AG20443 (cell line): Measurements from ENCODE around the gene RNF152.

Source experiments
- DNase-seq: peaks from one replicate; pipeline ENCODE4 v3.0.0; 2012; ENCODE audit warnings: low spot score, mixed read lengths

The RNF152 gene

GRCh38 chr18:61854578-61855448, 38.0 kb downstream of the RNF152 start:
- DNase-seq, result no peak

DNA sequence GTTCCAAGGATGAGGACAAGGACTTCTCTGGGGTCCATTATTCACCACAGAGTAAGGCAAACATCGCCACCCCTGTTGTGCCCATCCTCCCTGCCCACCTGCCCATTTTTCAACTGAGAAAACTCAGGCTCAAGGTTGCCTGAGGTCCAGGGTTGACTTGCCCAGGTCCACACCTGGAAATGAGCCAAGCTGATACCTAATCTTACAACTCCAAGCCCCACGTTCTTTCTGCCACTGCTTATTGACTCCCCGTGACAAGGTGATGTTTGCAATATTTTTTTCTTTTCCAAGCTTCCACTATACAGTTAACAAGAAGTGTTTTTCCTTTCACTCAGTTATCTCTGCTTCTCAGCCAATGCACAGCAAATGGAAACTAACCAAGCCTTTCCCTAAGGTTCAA, 39.0 kb downstream of the RNF152 start:
- no peak for DNase-seq

DNA sequence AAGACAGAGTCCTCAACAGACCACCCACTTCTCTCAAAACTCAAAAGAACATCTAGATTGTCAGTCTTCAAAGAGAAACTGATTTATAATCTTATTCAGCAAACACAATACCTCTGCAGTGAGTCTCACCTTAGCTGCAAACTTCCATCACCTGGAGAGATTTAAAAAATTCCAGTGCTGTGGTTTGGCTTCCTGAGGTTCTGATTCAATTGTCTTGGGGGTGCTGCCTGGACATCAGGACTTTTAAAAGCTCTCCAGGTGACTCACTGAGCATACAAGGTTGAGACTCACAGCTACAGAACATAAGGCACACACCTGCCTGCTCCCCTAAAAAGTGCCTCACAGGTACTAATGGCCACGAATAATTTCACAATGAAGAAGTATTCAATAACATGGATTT, 40.3 kb downstream of the RNF152 start:
- DNase-seq, result no peak

GRCh38 chr18:61851940-61852451, 40.8 kb downstream of the RNF152 start:
- DNase-seq, result peak; percentile 31

DNA sequence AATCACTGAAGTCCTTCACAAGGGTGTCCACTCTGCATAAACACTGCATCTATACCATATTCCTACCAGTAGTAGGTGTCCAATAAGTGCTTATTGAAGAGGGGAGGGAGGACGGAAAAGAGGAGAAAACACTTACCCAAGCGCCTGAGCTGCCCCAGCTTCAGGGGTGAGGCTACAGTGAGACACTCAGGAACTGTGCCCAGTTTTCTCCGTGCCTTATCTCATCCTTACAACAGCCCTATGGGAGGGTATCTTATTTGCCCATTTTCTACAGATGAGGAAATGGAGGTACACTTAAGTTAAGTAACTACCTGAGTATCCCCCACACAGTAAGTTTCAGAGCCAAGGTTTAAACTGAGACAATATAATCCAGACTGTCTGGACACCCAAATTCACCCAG, 41.5 kb downstream of the RNF152 start:
- DNase-seq, result no peak

DNA sequence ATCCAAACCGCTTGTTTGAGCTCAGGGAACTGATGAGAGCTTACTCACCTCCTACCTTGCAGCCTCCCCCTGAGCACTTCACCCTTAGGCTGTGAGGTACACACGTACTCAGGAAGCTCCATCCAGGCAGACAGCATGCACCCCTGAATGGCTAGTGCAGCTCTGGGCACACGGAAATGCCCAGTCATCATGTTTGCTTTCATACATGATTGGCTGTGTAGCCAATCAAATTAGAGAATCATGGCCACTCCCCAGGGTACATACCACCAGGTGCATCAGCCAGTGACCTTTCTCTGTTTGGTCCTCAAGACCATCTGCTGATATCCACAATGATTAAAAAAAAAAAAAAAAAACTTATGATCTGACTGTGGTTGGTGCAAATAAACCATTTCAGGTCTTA, 42.1 kb downstream of the RNF152 start:
- no peak for DNase-seq

GRCh38 chr18:61847164-61847791, 45.5 kb downstream of the RNF152 start:
- no peak for DNase-seq

DNA sequence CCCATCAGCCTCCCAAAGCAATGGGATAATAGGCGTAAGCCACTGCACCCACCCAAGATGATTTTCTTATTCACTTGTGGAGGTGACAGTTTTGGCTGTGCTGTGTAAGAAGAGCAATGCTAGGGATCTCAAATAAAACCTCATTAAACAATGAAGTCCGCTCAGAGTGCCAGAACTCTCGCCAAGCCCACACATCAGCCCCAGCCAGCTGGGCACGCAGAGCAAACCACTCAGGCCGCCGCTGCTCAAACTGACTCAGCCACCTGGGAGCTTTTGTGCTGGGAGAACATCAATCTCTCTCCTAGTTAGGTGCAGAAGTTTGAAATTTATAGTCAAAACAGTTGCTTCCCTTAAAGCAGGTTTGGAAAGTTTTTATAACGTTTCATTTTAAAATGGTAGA, 47.6 kb downstream of the RNF152 start:
- no peak for DNase-seq

DNA sequence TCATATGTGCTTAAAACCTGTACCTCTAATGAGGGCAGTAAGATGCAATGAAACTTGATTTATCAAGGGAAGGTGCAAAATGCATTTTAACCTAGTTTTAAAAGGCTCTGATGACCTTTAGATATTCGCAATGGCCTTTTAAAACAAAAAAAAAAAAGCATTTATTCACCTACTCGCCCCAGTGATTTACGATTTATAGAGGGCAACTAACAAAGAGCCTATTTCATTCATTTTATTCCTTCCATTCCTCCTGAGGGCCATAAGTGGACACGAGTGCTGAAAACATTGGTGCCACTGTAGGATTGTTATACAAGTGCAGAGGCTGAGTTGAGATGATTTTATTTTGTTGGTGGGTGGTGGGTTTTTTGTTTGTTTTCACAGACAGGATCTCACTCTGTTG, 48.1 kb downstream of the RNF152 start:
- no peak for DNase-seq

DNA sequence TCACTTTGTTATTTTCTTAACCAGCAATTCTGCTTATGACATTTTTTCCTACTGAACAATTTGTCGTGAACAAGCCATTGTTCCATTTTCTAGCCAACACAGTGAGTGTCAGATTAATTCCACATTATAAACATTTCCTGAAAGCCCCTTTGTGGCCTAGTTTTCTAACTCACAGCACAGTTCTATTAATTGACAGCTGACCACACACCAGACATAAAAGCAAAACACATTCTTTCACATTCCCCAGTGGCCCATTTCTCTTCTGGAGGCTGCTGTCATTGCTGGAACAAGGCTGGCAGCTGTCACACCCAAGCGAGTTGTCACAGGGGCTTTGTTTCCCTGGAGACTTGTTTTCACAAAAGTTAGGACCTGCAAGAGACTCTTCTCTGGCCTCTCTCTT, 50.7 kb downstream of the RNF152 start:
- no peak for DNase-seq

GRCh38 chr18:61841706-61842105, 51.1 kb downstream of the RNF152 start:
- DNase-seq, result no peak

GRCh38 chr18:61840324-61840723, 52.5 kb downstream of the RNF152 start:
- DNase-seq, result no peak

DNA sequence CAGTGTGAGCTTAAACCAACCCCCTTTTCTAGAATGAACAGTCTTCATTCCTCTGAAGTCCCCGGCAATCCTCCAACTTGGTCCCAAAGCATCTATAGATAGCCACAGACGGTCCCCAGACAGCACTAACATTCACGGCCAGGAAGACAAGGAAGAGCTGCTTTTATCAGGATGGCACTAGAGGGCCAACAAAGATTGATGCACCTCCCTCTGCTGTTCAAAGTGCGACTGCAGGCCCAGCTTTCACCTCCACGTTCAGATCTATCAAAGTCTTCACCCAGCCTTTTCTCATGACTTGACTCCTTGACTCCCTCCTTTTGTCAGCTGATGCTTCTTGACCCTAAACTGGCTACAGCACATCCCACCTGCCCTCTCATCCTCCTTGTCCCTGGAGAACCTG, 54.3 kb downstream of the RNF152 start:
- DNase-seq, result no peak

DNA sequence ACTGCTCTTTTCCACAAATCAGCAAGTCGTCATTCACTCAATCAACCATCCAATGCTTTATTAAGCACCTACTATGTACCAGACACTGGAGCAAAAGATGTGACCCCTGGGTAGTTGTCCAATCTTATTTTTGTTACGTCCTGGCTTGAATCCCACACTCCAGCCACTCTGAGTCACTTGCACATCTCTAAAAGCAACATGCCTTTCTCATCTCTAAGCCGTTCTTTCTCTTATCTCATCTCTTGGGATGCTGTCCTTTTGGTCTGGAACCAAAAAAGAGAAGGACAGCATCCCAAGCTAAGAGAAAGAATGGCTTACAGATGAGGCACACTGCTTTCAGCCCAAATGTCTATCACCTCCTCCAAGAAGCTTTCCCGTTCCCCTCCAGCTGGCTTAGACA, 58.8 kb downstream of the RNF152 start:
- peak; percentile 30 for DNase-seq

- no peak for DNase-seq
These were observed 59.4 kb downstream of the RNF152 start for GRCh38 chr18:61833387-61833786.

DNA sequence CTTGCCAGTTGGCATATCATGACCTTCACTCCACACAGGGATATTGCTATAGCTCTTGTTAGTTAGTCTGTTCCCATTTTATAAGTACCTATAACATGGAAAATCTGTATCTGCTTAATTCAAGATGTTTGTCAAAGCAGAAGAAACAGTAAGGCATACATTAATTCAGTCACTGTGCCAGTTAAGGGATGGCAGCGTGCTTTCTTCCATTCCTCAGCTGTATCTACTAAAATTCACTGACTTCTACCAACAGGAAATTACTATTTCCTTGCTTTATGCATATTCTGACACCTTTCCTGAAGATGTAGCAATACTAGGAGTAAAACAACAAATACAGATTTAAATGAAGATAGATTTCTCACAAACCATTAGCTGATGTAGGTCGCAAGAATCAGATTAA, 59.9 kb downstream of the RNF152 start:
- no peak for DNase-seq

GRCh38 chr18:61831071-61831470, 61.7 kb downstream of the RNF152 start:
- DNase-seq, result no peak

GRCh38 chr18:61829108-61829507, 63.7 kb downstream of the RNF152 start:
- no peak for DNase-seq

DNA sequence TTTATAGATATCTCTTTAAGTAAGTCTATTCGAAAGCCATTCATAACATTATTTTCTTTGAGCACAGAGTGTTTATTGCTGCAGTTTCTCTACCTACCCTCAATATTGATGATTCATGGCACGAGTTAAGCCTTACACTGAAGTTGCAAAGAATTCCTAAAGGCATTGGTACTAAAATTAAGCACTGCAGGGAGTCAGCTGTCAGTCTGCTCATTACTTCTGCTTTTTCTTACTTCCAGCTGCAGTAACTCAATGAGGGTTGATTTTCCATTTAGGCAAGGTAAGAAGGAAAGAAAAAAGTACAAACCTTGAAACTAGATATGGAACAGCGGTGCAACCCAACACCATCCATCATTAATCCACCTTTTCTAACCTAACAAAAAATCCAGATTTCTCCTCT, 65.2 kb downstream of the RNF152 start:
- no peak for DNase-seq

- peak; percentile 57 for DNase-seq
These were observed 67.4 kb downstream of the RNF152 start for GRCh38 chr18:61825386-61825785.

DNA sequence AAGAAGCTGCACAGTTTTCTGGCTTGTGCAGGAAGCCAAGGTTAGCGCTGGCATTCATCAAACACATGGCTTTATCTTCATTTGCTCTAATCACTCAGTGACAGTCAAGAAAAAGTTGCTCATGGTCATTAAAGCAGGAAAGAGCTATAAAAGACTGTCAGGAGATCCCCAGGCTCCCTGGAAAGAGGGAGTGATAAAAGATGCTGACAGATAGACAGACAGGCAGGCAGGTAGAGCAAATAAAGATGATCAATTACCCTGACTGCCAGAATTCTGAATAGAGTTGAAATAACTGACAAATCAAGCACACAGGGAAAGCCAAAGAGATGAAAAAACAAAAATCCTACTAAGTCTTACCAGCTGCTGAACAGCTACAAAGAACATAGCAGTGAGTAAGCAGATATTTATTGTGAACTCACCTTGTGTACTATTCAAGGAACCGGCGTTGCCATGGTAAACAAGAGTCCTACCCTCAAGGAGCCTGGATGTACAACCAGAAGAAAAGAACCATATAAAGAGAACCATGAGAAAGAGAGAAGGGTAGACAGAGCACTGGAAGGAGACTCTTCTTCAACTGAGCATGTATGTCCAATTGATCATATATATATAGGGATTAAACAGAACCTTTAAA, 68.0 kb downstream of the RNF152 start:
- no peak for DNase-seq

DNA sequence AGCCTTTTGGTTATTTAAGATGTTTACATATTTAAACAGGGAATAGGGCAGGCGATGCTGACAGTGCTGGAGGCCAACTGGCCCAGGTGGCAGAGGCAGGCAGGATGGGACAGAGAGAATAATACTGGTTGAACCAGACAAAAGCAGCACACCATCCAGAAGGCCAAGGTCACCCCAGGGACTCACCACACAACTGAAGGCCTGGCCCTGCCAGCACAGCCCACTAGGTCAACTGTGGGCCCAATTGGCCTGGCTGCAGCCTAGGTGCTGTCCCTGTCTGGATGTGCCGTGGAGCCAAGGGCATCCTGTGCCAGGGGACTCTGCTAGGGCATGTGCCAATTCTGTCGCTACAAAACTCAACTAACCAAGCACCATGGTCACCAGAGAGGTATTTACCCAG, 69.2 kb downstream of the RNF152 start:
- DNase-seq, result no peak

- no peak for DNase-seq
These were observed 69.9 kb downstream of the RNF152 start for GRCh38 chr18:61822879-61823278.
